T-helper 2 cell treated with Interferon-gamma antibody and Interleukin-4, amounts not matched to agents 100 ng/mL and 5 ng/mL, for 36 hours (primary cell): Measurements from ENCODE around the gene PHF19. TPM values are rescaled to one million over a fixed set of nuclear protein-coding genes. Genes with fewer than 3 reads are reported as not detected.

Source experiments
- intact Hi-C: fragments of 100-400 bp; cut with micrococcal nuclease; formaldehyde crosslinking; loops from one replicate; pipeline ENCODE4 v1.15.1; 2023
- total RNA-seq: library from RNA; stranded (reverse); gene quantifications from 2 replicates; pipeline ENCODE4 v1.2.3, GENCODE V29; 2022

The PHF19 gene
- total RNA-seq, result 344 and 354 TPM in 2 replicates

- intact Hi-C loops, result loop anchor here (1.0 to 5.0 kb wide), 8 partner anchors 9 to 295 kb away; partner anchors contain the start of genes CDK5RAP2, CNTRL, PSMD5 and TRAF1
Observed at GRCh38 chr9:120876842-120877240, at the start of gene PHF19. PHF19 (minus strand) TSS chr9:120877188; CDS start chr9:120874741, 2,447 bp downstream.

- intact Hi-C loops, result loop anchor here (1.0 to 5.0 kb wide), 6 partner anchors 36 to 276 kb away; partner anchors contain the start of genes CNTRL, FBXW2, MEGF9 and RAB14
Observed at GRCh38 chr9:120926397-120926928, 49.5 kb upstream of the PHF19 start, which contains the start of gene TRAF1. TRAF1 (minus strand) TSS chr9:120926796; CDS start chr9:120926075, 721 bp downstream.

- intact Hi-C loops, result loop anchor here (1.0 to 5.0 kb wide), 7 partner anchors 9 to 277 kb away; partner anchors contain the start of genes CNTRL, FBXW2, MEGF9 and RAB14
Observed at GRCh38 chr9:120925535-120926396, 48.8 kb upstream of the PHF19 start.

GRCh38 chr9:120924698-120925534 lies 47.9 kb upstream of the PHF19 start:
- intact Hi-C loops, result loop anchor here (1.0 to 5.0 kb wide), 5 partner anchors 9 to 277 kb away; partner anchors contain the start of genes CNTRL, FBXW2, MEGF9 and RAB14

- intact Hi-C loops, result no loop called here
Observed at GRCh38 chr9:120923620-120924328, 46.8 kb upstream of the PHF19 start.

GRCh38 chr9:120922404-120923195 lies 45.6 kb upstream of the PHF19 start:
- intact Hi-C loops, result no loop called here

GRCh38 chr9:120921661-120922181 lies 44.7 kb upstream of the PHF19 start:
- intact Hi-C loops, result no loop called here

- intact Hi-C loops, result no loop called here
Observed at GRCh38 chr9:120920806-120921178, 43.8 kb upstream of the PHF19 start.

- intact Hi-C loops, result no loop called here
Observed at GRCh38 chr9:120919843-120920805, 43.1 kb upstream of the PHF19 start.

GRCh38 chr9:120918931-120919842 lies 42.2 kb upstream of the PHF19 start:
- intact Hi-C loops, result no loop called here

- intact Hi-C loops, result no loop called here
Observed at GRCh38 chr9:120917929-120918762, 41.2 kb upstream of the PHF19 start.

GRCh38 chr9:120916991-120917880 lies 40.2 kb upstream of the PHF19 start:
- intact Hi-C loops, result loop anchor here (1.0 kb wide), 2 partner anchors 8 to 13 kb away; no protein-coding TSS in a partner anchor

GRCh38 chr9:120916588-120916987 lies 39.6 kb upstream of the PHF19 start:
- intact Hi-C loops, result loop anchor here (1.0 kb wide), 2 partner anchors 9 to 12 kb away; no protein-coding TSS in a partner anchor

- intact Hi-C loops, result loop anchor here (1.0 kb wide), 2 partner anchors 9 to 12 kb away; no protein-coding TSS in a partner anchor
Observed at GRCh38 chr9:120915854-120916470, 39.0 kb upstream of the PHF19 start.

- intact Hi-C loops, result no loop called here
Observed at GRCh38 chr9:120914953-120915352, 38.0 kb upstream of the PHF19 start.
